Measurements from ENCODE around the gene CCR9. TPM values are rescaled to one million over a fixed set of nuclear protein-coding genes. Genes with fewer than 3 reads are reported as not detected.
A peak's percentile ranks its signal among the peaks of the same experiment; 100 is the strongest.

CCR9 gene
- total RNA-seq, 1 donor from 2014 or later, result not detected

DNA sequence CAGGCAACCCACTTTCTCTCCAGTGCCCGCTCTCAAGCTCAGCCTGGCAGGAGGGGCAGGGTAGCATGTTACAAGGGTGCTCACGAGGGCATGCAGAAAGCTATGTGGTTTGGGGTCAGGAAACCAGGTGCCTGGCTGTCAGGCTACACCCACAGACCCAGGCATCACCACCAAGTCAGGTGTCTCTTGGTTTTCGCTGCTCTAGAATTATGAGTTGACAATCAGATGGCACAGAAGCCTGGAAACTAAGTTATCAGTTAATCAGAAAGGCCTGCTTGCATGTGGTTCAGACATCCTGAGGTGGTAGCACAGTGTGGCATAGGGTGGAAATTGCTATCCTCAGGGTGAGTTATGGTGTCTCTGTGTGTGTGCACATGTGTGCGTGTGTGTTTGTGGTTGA, 16.2 kb upstream of the CCR9 start:
- ATAC-seq, result no peak
- intact Hi-C loops (cut with micrococcal nuclease), result no loop called here
- no peak for DNase-seq

GRCh38 chr3:45871780-45872179, 14.6 kb upstream of the CCR9 start:
- intact Hi-C loops (cut with micrococcal nuclease), result no loop called here
- DNase-seq (no peak), ATAC-seq (no peak)

GRCh38 chr3:45872569-45872968, 13.8 kb upstream of the CCR9 start:
- ATAC-seq (no peak), DNase-seq (no peak)
- intact Hi-C loops (cut with micrococcal nuclease), result no loop called here

DNA sequence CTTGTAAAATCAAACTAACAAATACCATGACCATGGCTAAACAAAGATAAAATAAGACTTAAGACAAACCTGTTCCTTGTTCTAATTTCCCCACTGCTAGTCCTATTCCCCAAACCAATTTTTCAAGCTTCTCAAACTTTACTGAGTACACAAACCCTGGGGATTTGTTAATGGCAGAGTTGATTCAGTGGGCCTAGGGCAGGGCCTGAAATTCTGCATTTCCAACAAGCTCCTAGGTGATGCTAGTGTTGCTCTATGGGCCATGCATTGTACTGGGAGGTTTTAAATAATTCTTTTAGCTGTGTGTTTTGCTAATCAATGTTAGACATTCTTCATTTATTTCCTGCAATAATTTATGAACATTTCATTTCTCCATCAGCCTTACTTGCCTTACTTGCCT, 13.3 kb upstream of the CCR9 start:
- intact Hi-C loops (cut with micrococcal nuclease), result no loop called here
- DNase-seq (no peak), ATAC-seq (no peak)

DNA sequence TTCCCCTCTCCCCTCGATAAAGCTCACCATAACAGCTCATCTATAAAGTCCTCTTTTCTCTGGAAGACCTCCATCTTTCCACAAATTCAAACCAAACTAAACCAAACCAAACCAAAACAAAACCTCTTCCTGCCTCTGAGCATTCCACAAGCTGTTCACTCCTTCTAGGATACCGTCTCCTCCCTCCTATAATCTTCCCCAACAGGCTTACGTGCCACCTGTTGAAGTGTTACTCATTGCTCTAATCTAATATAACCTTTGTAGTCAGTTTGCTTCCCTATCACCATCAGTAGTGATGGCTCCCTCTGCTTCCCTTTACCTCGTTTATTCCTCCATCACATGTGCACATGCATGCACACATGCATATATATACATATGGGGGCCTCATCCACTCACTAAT, 12.7 kb upstream of the CCR9 start:
- DNase-seq (no peak), ATAC-seq (no peak)
- intact Hi-C loops (cut with micrococcal nuclease), result no loop called here

DNA sequence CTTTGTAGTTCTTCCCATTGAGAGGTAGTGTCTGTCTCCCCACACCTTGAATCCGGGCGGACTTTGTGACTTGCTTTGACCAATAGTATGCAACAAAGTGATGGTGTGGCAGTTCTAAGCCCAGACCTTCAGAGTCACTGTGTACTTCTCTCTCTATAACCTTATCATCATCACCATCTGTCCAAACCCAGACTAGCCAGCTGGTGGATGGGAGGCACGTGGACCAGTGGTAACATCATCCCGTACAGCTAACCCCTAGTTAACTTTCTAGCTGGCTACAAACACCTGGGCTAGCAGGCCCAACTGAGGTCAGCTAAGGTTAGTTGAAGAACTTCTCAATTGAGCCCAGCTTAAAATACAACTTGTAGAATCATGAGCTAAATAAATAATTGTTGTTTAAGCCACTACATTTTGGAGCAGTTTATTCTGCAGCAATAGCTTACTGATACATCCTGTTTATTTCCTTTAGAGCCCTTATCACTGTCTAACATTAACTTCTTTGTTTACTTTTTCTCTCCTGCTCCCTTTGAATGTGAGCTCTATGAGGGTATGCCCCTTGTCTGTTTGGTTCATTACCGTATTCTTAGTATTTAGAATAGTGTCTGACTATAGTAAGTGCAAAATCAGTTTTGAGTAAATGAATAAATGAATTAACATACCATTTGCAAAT, 11.5 kb upstream of the CCR9 start:
- no peak for ATAC-seq
- no peak for DNase-seq
- intact Hi-C loops (cut with micrococcal nuclease), result no loop called here

- no peak for DNase-seq
Measured at GRCh38 chr3:45878124-45878523, 8.2 kb upstream of the CCR9 start.

DNA sequence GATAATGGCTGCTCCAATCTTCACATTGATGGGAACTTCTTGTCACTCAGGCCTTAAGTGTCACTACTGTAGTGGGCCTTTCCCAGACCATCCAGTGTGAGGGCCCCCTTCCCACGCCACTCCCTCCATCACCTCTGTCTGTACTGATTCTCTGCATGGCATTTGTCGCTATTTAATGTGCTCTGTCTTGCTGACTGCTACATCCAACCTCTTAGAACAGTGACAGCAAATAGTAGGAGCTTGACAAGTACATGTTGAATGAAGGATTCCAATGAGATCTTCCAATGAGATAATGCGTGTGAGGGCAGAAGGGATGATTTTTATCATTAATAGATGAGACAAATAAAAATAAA, 5.6 kb upstream of the CCR9 start:
- no peak for ATAC-seq

More at GRCh38 chr3:45878124-45878523, 8.2 kb upstream of the CCR9 start:
- intact Hi-C loops (cut with micrococcal nuclease), result no loop called here
- ATAC-seq, result no peak

DNA sequence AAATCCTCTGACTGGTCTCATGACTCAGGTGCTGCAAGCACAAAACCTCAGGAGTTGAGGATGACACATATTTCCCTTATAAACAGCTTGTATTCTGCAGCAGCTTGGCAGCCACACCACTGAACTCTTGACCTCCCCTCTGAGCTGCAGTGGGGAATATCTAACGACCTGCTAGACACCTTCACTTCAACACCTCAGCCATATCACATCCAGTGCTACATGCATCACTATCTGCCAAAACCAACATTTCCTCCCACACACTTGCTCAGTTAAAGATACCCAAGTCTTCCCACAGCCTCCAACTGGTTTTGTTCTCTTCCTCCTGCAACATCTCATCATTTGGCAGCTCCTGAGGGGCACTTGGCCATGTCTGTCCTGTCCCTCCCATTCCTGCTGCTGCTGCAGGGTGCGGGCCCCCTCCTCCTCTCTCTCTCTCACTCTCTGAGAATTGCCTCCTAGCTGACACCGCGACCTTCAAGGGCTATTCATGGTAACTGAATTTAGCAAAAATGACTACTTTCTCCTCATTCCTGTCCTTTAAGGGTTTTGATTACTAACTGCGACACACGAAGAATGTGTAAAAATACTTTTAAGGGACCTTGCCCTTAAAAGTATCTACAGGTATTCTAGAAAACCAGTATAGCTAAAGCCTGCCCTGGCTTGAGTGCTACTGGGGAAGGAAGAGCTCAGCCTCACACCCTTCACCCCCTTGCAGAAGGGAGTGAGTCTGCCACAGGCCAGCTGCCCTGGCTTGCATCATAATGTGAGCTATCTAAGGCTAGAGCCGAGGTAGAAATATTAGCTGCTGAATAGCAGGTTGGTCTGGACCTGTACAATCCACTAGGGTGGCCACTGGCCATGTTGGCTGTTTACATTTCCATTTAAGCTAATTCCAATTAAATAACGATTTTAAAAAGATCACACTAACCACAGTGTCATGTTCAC, 5.0 kb upstream of the CCR9 start:
- peak; percentile 82 for ATAC-seq
- no peak for DNase-seq
- intact Hi-C loops (cut with micrococcal nuclease), result no loop called here

More for the DNA sequence above, 5.6 kb upstream of the CCR9 start:
- intact Hi-C loops (cut with micrococcal nuclease), result no loop called here
- DNase-seq, result no peak

DNA sequence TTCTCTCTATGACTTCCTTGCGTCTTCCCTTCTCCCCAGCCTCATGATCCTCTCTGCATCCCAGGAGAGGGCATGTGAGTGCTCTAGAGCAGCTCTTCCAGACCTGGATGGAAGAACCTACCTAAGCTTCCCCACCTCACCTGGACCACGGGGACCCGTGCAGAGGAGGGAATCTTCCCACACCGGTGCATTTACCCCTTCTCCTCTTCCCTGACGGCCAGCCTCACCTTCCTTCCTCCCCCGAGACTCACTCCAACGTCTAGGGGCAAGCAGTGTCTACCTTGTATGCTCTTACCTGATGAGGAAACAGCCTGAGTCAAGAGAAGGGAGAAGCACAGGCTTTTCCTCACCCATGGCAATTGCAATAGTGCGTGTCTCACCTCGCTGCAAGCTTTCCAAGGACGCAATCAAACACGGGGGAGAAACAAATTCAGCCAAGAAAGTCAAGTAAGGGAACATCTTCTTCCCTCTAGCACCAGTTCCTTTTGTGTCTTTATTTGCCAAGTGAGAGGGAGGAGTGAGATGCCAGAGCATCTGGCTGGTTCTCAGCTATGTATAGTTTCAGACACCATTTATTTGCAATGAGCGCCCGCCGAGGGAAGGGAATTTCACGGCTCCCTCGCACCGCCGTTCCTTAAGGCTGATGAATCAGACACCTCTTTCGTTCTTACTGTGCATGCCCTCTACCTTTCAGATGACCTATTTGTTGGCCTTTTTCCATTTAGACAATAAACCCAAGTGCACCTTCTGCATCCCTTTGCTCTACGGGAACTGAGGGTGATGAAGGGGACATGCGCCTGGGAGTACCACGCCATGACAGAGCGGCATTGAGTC, 1.8 kb upstream of the CCR9 start:
- ATAC-seq (no peak), DNase-seq (no peak)
- intact Hi-C loops (cut with micrococcal nuclease), result no loop called here

- intact Hi-C loops (cut with micrococcal nuclease), result no loop called here
- DNase-seq, result no peak
- ATAC-seq, result no peak
Measured at GRCh38 chr3:45887285-45887684, 942 bp downstream of the CCR9 start.

DNA sequence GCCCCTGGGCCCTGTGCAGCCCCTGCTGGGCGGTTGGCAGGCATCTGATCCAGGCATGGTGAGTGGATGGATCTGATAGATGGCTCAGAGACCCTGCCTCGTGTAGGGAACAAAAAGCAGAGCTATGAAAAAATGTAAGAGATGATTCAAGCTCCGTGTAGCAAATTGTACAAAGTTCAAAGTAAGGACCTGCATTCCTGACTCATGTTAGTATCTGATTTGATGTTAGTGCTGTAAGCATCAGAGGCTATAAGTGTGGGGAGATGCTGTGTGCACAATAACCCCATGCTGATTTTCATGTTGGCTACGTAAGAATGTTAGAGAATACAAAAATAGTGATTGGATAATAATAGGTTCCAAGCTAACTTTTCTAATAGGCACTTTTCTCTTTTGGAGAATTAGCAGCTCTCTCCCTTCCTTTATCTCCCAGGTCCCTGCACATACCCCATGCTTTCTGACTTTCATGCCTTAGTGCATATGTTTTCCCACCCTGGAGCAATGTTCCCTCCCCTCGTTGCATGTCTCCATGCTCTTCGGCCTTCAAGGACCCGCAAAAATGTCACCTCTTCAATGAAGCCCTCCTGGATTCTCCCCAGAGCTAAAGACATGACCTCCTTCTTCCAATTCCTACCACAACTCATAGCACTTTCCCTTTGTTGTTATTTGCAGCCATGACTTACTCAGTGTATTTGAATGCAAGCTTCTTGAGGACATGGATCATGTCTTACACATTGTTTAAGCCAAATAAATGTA, 1.6 kb downstream of the CCR9 start:
- intact Hi-C loops (cut with micrococcal nuclease), result no loop called here
- no peak for ATAC-seq
- no peak for DNase-seq

DNA sequence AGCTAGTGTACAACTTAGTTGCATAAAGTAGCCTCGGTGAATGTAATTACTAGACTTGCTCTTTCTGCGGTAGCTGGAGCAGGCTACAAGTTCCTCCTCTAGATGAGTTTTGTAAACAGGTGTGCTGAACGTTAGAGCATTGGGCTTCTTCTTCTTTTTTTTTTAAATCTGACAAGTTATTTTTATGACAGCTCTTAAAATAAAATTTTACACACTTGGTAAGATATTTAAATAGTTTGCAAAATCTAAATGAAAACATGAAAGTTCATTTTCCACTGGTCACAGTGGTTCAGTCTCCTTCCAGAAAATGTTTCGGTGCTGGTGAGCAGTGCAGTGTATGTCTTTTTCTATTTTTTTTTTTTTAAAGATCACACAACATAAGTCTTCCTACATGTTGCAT, 3.0 kb downstream of the CCR9 start:
- DNase-seq, result no peak
- no peak for ATAC-seq
- intact Hi-C loops (cut with micrococcal nuclease), result no loop called here

DNA sequence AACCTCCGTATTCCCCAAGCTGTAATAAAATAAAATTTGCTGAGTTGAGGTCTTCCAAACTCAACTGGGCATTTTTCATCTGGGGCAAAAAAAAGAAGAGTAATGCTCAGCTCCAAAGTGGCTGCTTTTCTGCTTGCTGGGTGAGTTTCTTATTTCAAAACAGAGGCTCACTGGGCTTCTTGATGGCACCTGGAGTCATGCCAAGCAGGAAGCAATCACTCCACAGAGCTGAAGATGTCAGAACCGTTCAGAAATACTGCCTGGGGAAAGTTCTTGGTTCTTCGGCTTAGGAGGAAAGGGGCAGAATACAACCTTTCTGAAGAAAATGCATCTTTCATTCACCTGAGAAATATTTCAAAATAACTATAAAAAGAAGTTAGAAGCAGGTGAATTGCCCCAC, 4.1 kb downstream of the CCR9 start:
- ATAC-seq (no peak), DNase-seq (no peak)
- intact Hi-C loops (cut with micrococcal nuclease), result no loop called here

- intact Hi-C loops (cut with micrococcal nuclease), result no loop called here
- ATAC-seq (no peak), DNase-seq (no peak)
Measured at GRCh38 chr3:45892161-45892560, 5.8 kb downstream of the CCR9 start.

GRCh38 chr3:45894015-45894414, 7.7 kb downstream of the CCR9 start:
- ATAC-seq (no peak), DNase-seq (no peak)
- intact Hi-C loops (cut with micrococcal nuclease), result no loop called here

- intact Hi-C loops (cut with micrococcal nuclease), result no loop called here
Measured at GRCh38 chr3:45895686-45896468, 9.5 kb downstream of the CCR9 start.

DNA sequence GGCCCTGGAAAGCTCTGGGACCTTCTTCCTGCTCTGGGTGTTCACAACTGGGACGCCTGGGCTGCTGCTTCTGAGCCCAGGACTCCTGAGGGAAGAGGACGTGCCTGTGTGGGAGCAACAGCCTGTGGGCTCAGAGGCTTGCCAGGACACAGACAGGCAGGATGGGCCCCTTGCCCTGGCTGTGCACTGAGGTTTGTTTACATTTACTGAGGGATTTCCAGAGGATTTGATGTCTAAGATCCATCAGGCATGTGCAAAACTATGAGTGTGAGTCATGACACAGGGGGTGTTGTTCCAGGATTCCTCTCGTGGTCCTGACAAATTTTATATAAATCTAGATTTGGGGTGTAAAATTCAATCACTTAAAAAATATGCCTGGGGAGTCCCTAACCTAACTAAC, 10.6 kb downstream of the CCR9 start:
- DNase-seq, result no peak
- intact Hi-C loops (cut with micrococcal nuclease), result no loop called here
- no peak for ATAC-seq

More at GRCh38 chr3:45895686-45896468, 9.5 kb downstream of the CCR9 start:
- DNase-seq, result no peak
- ATAC-seq, result no peak

Data from left ventricle myocardium superior (tissue), 1 donor.